CD14-positive monocyte (primary cell): Measurements from ENCODE around the gene CDC42BPG. TPM values are rescaled to one million over a fixed set of nuclear protein-coding genes. Genes with fewer than 3 reads are reported as not detected.
A peak's percentile ranks its signal among the peaks of the same experiment; 100 is the strongest.

Source experiments
- DNase-seq, 3 donors: peaks; one replicate each; pipeline ENCODE4 v3.0.0-alpha.2; 2011 to 2022
- H2AFZ ChIP-seq: 2 replicates; pipeline ENCODE4 v1.6.0; 2012; ENCODE audit warnings: mild to moderate bottlenecking, low read depth, low read length, inconsistent platforms; ENCODE audit not compliant: insufficient read depth, poor library complexity, severe bottlenecking
- H3K27ac ChIP-seq, 2 donors: 1 replicate in 1 of 2; 2 replicates in 1 of 2; pipeline ENCODE4 v1.5.1; 2012 to 2013; ENCODE audit warnings: low read length in 2 of 2, control low read depth in 1 of 2, inconsistent platforms in 1 of 2, low read depth in 1 of 2, mild to moderate bottlenecking in 1 of 2
- H3K27me3 ChIP-seq, 2 donors: one replicate each; pipeline versions ENCODE4 v1.6.0 to v1.6.1; 2011 to 2013; ENCODE audit warnings: low read length in 2 of 2; ENCODE audit not compliant: control insufficient read depth in 2 of 2, insufficient read depth in 2 of 2
- H3K36me3 ChIP-seq, 2 donors: replicated peaks in 1 of 2; 1 replicate in 1 of 2; 2 replicates in 1 of 2; pipeline versions ENCODE4 v1.5.1 to v1.6.1; 2012 to 2013; ENCODE audit warnings: low read length in 2 of 2, control low read depth in 1 of 2, inconsistent platforms in 1 of 2, mild to moderate bottlenecking in 1 of 2; ENCODE audit not compliant: insufficient read depth in 2 of 2, control insufficient read depth in 1 of 2
- H3K4me1 ChIP-seq, 2 donors: 1 replicate in 1 of 2; 2 replicates in 1 of 2; pipeline versions ENCODE4 v1.5.1 to v1.6.1; 2012 to 2013; ENCODE audit warnings: low read length in 2 of 2, control low read depth in 1 of 2, inconsistent platforms in 1 of 2, mild to moderate bottlenecking in 1 of 2, moderate library complexity in 1 of 2; ENCODE audit not compliant: insufficient read depth in 2 of 2, control insufficient read depth in 1 of 2
- H3K4me2 ChIP-seq: replicated peaks from 2 replicates; pipeline ENCODE3; 2012; ENCODE audit warnings: low read length, moderate library complexity, mild to moderate bottlenecking; ENCODE audit not compliant: poor library complexity, severe bottlenecking; ENCODE audit errors: extremely low read depth
- H3K4me3 ChIP-seq, 3 experiments: fragments of 200-600 bp in 1 of 3; sonication (generic) in 1 of 3; replicated peaks in 1 of 3; 1 replicate in 2 of 3; 2 replicates in 1 of 3; pipeline ENCODE4 v1.5.1; 2011 to 2013; ENCODE audit warnings: low read length in 3 of 3, mild to moderate bottlenecking in 3 of 3, control low read depth in 2 of 3, low read depth in 2 of 3, inconsistent platforms in 1 of 3, moderate library complexity in 1 of 3
- H3K79me2 ChIP-seq: 2 replicates; pipeline ENCODE4 v1.6.0; 2012; ENCODE audit warnings: mild to moderate bottlenecking, control low read depth, inconsistent platforms, low read length, moderate library complexity; ENCODE audit not compliant: insufficient read depth
- H3K9ac ChIP-seq: 2 replicates; pipeline ENCODE4 v1.6.0; 2017; ENCODE audit warnings: low read length, mild to moderate bottlenecking; ENCODE audit not compliant: insufficient read depth, poor library complexity, severe bottlenecking
- H3K9me3 ChIP-seq, 2 donors: replicated peaks in 1 of 2; 1 replicate in 1 of 2; 2 replicates in 1 of 2; pipeline versions ENCODE4 v1.5.1 to v1.6.1; 2012 to 2013; ENCODE audit warnings: low read length in 2 of 2, control low read depth in 1 of 2; ENCODE audit not compliant: control insufficient read depth in 1 of 2, insufficient read depth in 1 of 2
- H4K20me1 ChIP-seq: 2 replicates; pipeline ENCODE4 v1.6.0; 2012; ENCODE audit warnings: mild to moderate bottlenecking, low read length, control low read depth, moderate library complexity; ENCODE audit not compliant: insufficient read depth
- H3K27ac Mint-ChIP-seq, 7 donors: one replicate each; pipeline ENCODE4 v1.8.0; 2020; ENCODE audit warnings: mild to moderate bottlenecking in 7 of 7, mixed read lengths in 7 of 7, moderate library complexity in 6 of 7, inconsistent platforms in 2 of 7
- H3K27me3 Mint-ChIP-seq, 3 donors: one replicate each; pipeline ENCODE4 v1.8.0; 2021 to 2022; ENCODE audit warnings: low read depth in 3 of 3, mild to moderate bottlenecking in 3 of 3, mixed read lengths in 3 of 3, moderate library complexity in 3 of 3, inconsistent platforms in 1 of 3
- H3K36me3 Mint-ChIP-seq, 2 donors: one replicate each; pipeline ENCODE4 v1.8.0; 2020; ENCODE audit warnings: mixed read lengths in 2 of 2, inconsistent platforms in 1 of 2, mild to moderate bottlenecking in 1 of 2
- H3K4me1 Mint-ChIP-seq: one replicate; pipeline ENCODE4 v1.8.0; 2020; ENCODE audit warnings: mild to moderate bottlenecking, mixed read lengths
- H3K4me3 Mint-ChIP-seq, 2 donors: one replicate each; pipeline ENCODE4 v1.8.0; 2020; ENCODE audit warnings: mild to moderate bottlenecking in 2 of 2, mixed read lengths in 2 of 2, moderate library complexity in 1 of 2
- H3K9me3 Mint-ChIP-seq, 7 donors: one replicate each; pipeline ENCODE4 v1.8.0; 2020 to 2022; ENCODE audit warnings: mixed read lengths in 7 of 7, mild to moderate bottlenecking in 6 of 7, moderate library complexity in 6 of 7, inconsistent platforms in 2 of 7
- WGBS: methylation state at CpG from one replicate; pipeline ENCODE4 v1.1.5; 2013; ENCODE audit warnings: missing lambda C conversion rate; ENCODE audit not compliant: insufficient coverage; 5-methylcytosine and 5-hydroxymethylcytosine counted together
- intact Hi-C, 2 donors: fragments of 100-400 bp; cut with micrococcal nuclease; formaldehyde crosslinking; loops; one replicate each; pipeline versions ENCODE4 v1.15.0 to v1.15.1; 2023
- polyA plus RNA-seq, 3 donors: library from polyadenylated mRNA; depleted of rRNA in 1 of 3; unstranded in 2 of 3; stranded (reverse) in 1 of 3; fragments of 300-500 nt in 2 of 3; fragments of >200 nt in 1 of 3; fragmentation: Illumina TruSeq in 2 of 3; gene quantifications; 1 replicate in 2 of 3; 2 replicates in 1 of 3; pipeline ENCODE4 v1.2.3, GENCODE V29; 2012 to 2021
- TF ChIP-seq, protein P1 (sequence below): fragments of 200-600 bp; IDR thresholded peaks from one replicate; pipeline ENCODE4 v1.8.0; 2022; ENCODE audit warnings: antibody characterized with exemption, mild to moderate bottlenecking

CDC42BPG gene
- polyA plus RNA-seq, 3 donors = 0.23 TPM; not detected in 2

DNA sequence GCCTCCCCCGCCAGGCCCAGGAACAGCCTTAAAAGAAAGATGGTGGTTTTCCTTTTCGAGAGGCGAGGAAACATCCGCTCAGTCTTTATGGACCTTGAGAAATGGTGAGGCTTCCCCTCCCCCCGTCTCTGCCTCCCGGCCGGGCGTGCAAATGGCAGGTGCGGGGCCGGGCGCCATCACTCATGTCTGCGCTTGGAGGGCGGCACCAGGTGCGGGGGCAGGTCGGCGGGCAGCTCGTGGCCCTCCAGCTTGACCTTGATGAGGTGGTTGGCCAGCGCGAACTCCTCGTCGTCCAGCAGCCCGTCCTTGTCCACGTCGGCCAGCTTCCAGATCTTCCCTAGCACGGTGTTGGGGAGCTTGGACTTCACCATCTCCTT lies 9.7 kb upstream of the CDC42BPG start:
- Histone ChIP-seq H3K4me3 (peak overlapping the region in 1 of 3 experiments; percentile 47), H4K20me1 (peaks cover 45% of the 10 kb centered on the region), H3K4me1 (peaks cover 82 to 89% of the 10 kb centered on the region in 2 donors), H3K36me3 (peaks cover 24 to 28% of the 10 kb centered on the region in 2 donors), H3K27me3 (no peaks in the 10 kb centered on the region), H3K9ac (peak overlapping the region; percentile 24), H3K79me2 (peaks cover 40% of the 10 kb centered on the region), H3K9me3 (no peaks in the 10 kb centered on the region), H3K4me2 (peak overlapping the region; percentile 48), H2AFZ (no peak overlapping the region), H3K27ac (peak overlapping the region in 1 of 2 donors; percentile 85)
- Mint-ChIP-seq H3K27ac (peak overlapping the region in 6 of 7 donors; percentile 67 to 97 (median 92)), H3K4me1 (peaks cover 86% of the 10 kb centered on the region), H3K36me3 (peaks cover 64 to 71% of the 10 kb centered on the region in 2 donors), H3K27me3 (peaks cover 3 to 11% (median 3%) of the 10 kb centered on the region in 3 donors), H3K4me3 (peak overlapping the region; percentile 58 to 73), H3K9me3 (peaks cover 0 to 2% (median 0%) of the 10 kb centered on the region in 7 donors)
- TF ChIP-seq, protein P1, sequence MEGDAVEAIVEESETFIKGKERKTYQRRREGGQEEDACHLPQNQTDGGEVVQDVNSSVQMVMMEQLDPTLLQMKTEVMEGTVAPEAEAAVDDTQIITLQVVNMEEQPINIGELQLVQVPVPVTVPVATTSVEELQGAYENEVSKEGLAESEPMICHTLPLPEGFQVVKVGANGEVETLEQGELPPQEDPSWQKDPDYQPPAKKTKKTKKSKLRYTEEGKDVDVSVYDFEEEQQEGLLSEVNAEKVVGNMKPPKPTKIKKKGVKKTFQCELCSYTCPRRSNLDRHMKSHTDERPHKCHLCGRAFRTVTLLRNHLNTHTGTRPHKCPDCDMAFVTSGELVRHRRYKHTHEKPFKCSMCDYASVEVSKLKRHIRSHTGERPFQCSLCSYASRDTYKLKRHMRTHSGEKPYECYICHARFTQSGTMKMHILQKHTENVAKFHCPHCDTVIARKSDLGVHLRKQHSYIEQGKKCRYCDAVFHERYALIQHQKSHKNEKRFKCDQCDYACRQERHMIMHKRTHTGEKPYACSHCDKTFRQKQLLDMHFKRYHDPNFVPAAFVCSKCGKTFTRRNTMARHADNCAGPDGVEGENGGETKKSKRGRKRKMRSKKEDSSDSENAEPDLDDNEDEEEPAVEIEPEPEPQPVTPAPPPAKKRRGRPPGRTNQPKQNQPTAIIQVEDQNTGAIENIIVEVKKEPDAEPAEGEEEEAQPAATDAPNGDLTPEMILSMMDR = no peak
- DNase-seq = no peak
- intact Hi-C loops = loop anchor here in 1 of 2 donors (2.0 kb wide), 1 partner anchor 35 kb away; no protein-coding TSS in a partner anchor
- 97% methylated on average over 23 of the region's 25 CpGs for WGBS

GRCh38 chr11:64853709-64854108 lies 9.3 kb upstream of the CDC42BPG start:
- Mint-ChIP-seq H3K27ac (peak overlapping the region; percentile 18 to 97 (median 79)), H3K4me1 (peaks cover 86% of the 10 kb centered on the region), H3K27me3 (peaks cover 2 to 11% (median 3%) of the 10 kb centered on the region in 3 donors), H3K9me3 (peaks cover 0 to 2% (median 0%) of the 10 kb centered on the region in 7 donors), H3K4me3 (peak overlapping the region in 1 of 2 donors; percentile 47), H3K36me3 (peaks cover 61 to 67% of the 10 kb centered on the region in 2 donors)
- Histone ChIP-seq H3K4me2 (peak overlapping the region; percentile 48), H3K9me3 (no peaks in the 10 kb centered on the region), H3K27ac (peak overlapping the region; percentile 6 to 20), H3K4me3 (peak overlapping the region in 1 of 3 experiments; percentile 1), H2AFZ (no peak overlapping the region), H4K20me1 (peaks cover 47% of the 10 kb centered on the region), H3K79me2 (peaks cover 35% of the 10 kb centered on the region), H3K27me3 (no peaks in the 10 kb centered on the region), H3K36me3 (peaks cover 24 to 28% of the 10 kb centered on the region in 2 donors), H3K9ac (peak overlapping the region; percentile 23), H3K4me1 (peaks cover 82 to 89% of the 10 kb centered on the region in 2 donors)
- no peak for DNase-seq
- intact Hi-C loops = loop anchor here in 1 of 2 donors (2.0 kb wide), 1 partner anchor 35 kb away; no protein-coding TSS in a partner anchor
- TF ChIP-seq, protein P1 = no peak
- WGBS = 45% methylated on average over 19 of the region's 27 CpGs
